GM18519 (cell line): ENCODE measurements around the gene ARHGAP25.

Experiments
- ATAC-seq: cut with Tn5 transposase; IDR thresholded peaks from one replicate; pipeline ENCODE4 v1.9.1; 2021; ENCODE audit warnings: mild to moderate bottlenecking, moderate library complexity; ENCODE audit not compliant: unreplicated experiment, low FRiP score

The ARHGAP25 gene

DNA sequence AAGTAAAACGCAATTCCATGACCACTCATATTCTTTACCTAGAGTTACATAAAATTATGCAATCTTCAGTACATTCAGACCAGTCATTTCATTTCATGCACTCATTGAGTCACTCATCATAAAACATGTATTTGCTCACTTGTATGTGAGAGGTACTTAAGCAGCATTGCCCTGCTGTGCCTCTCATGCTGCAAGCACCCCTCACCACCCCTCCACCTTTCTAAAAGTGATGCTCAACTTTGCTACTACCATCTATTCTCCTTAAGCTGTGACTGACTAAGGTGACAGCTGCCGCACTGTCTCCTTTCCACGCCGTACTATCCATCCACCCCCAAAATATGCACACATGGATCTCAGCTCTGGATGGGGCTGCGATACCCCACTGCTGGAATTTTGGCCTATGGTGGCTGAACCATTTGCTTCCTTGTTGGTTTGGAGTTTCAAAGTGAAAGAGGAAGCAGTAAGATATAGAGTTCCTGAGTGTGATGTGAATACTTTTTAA lies 7.2 kb downstream of the ARHGAP25 start:
- ATAC-seq, result no peak

GRCh38 chr2:68742626-68743415 lies 8.2 kb downstream of the ARHGAP25 start:
- ATAC-seq, result no peak

DNA sequence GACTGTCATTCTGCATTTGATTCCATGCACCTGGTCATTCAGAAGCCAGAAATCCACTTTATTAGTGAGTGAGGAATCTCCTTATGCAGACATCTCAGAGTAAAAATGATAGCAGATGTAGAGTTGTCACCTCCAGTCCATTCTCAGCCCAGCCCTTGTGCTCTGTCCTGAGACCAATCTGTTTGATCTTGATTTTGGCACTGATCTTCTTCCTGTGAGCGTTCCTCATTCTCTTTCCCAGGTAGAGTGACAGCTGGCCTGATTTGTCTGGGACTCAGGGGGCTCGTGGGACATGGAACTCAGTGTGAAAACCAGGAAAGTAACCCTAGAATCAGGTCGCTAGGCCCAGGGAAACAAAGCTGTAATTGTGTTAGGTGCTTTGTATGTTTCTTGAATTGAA lies 8.9 kb downstream of the ARHGAP25 start:
- ATAC-seq, result no peak

DNA sequence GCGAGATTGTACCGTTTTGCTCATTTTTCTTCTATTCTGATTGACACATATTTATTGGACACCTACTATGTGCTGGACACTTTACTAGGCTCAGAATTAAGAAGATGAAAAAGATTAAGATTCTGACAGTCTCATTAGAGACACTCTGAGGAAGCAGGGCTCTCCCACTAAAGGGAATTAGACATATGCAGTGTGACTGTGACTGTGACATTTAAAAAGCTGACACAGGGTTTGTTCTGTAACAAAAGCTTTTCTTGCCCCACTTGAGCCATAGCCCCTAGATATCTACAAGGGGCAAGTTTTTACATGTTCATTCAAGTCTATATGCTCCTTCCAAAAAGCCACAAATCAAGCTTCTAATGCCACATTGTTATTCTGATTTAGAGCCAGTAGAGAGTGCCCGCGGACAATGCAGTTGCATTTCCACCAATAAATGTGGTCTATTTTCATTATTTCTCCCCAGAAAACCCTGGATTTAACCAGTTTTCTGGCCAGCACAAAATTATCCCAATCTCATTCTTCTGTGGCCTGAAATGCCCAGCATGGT lies 9.8 kb downstream of the ARHGAP25 start:
- ATAC-seq, result no peak

GRCh38 chr2:68745006-68745405 lies 10.4 kb downstream of the ARHGAP25 start:
- no peak for ATAC-seq

DNA sequence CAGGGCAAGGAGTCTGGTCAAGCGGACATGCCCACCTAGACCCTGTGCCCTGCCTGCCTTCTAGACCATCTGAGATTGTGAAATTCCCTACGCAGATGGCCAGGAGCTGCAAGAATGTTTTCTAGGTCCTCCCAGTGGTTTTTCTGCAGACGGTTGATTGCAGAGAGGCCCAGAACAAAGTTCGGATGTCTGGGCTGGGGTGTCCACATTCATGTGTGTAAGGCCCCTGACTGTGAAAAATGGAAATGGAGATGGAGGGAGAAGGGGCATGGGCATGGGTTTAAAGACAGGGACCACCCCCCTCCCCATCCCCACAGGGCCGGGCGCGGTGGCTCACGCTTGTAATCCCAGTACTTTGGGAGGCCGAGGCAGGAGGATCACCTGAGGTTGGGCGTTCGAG lies 11.8 kb downstream of the ARHGAP25 start:
- no peak for ATAC-seq

GRCh38 chr2:68747413-68747812 lies 12.8 kb downstream of the ARHGAP25 start:
- no peak for ATAC-seq

DNA sequence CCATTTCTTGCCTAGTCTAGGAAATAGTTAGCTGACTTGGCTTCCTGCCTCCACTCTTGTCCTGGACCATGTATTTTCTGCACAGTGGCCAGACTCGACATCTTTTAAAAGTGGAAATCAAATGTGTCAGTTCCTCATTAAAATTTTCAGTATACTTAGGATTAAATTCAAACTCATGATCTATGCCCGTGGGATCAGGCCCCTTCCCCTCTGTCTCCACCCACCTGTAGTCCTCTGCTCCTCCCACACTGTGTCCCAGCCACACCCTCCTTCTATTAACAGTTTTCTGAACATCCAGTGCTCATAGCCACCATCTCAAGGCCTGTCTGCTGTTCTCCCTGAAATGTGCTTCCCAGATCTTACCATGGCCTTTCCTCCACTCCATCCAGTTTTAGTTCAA lies 13.3 kb downstream of the ARHGAP25 start:
- no peak for ATAC-seq

DNA sequence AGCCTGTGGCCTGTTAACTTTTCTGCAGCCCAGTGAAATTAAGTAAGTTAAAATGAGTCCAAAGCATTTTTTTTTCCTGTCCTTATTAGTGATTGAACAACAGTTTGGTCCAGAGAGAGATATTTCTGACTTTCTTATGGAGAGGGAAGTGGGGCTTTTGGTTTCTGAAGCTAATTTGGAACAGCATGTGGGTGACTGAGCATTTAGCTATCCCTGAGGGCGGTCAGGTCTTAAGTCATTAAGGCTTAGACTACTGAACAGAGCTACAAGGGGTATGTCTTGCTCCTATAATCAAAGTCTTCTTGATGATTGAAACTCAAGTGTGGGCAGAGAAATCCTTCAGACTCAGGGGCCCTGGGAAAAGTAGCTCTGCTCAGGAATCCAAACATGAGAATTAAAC lies 14.0 kb downstream of the ARHGAP25 start:
- no peak for ATAC-seq

DNA sequence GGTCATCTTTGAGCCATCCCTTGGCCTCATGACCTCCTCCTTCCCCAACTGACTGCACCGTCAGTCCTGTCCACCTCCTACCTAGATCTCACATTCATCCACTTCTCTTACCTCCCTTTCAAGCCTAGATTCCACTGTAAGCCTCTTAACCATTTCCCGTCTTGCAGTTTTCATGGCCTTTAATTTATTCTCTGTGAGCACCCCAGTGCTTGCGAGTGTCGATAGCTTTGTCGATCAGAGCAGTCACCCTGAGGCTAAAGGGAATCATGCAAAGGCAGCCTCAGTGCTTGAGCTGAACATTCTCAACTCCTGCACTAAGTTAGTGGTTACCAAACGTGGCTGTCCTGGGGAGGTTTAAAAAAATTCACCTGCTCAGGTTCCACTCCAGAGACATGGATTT lies 14.7 kb downstream of the ARHGAP25 start:
- no peak for ATAC-seq

- ATAC-seq, result no peak
These were observed 16.2 kb downstream of the ARHGAP25 start for GRCh38 chr2:68750592-68751396.

GRCh38 chr2:68751397-68752339 lies 17.1 kb downstream of the ARHGAP25 start:
- ATAC-seq, result no peak

DNA sequence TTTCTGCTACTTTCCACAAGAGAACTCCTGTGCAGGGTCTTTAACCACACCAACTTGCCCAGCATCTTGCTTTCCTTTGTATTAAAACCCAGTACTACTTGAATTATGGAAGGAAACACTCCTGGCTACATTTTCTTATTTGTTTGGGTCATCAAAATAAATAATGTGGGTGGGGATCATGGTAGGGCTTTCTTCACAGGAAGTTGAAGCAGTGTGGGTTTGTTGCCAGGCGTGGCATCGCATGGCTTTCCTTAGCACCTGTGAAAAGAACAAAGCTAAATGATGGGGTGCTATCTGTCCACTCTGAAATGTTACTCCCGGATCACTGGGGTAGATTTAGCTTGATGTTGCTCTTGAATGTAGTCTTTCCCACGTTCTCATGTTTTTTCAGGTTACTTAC lies 18.7 kb downstream of the ARHGAP25 start:
- ATAC-seq, result no peak

- no peak for ATAC-seq
These were observed 20.5 kb downstream of the ARHGAP25 start for GRCh38 chr2:68755071-68755470.

DNA sequence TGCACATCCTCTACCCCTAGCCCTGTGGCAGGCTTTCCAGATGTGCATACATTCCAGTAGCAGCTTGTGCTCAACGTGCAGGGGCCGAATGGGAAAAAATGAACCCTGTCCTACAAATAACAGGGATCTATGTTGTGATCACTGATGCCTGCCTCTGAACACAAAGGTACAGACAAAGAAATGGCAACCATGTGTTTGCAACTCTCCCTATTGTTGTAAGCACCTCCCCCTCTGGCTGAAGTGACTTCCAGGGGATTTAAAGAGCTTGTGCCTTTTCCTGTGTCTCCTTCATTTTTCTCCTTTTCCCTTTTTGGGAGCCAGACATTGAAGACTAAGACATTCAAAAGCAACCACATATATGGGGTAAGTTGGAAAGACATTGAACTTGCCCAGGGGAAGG lies 21.6 kb downstream of the ARHGAP25 start:
- no peak for ATAC-seq

DNA sequence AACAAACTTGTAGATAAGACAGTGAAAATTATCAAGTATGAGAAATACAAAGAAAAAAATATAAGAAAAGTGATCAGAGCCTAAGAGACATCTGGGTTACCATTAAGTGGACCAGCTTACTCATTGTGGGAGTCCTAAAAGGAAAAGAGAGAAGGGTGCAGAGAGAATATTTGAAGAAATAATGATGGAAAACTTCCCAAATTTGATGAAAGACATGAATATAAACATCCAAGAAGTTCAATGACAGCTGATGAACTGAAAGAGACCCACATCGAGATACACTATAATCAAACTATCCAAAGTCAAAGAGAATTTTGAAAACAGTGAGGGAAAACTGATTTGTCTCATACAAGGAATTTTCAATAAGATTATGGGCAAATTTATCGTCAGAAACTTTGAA lies 22.5 kb downstream of the ARHGAP25 start:
- no peak for ATAC-seq

GRCh38 chr2:68762100-68762499 lies 27.5 kb downstream of the ARHGAP25 start:
- no peak for ATAC-seq

- ATAC-seq, result no peak
These were observed 28.1 kb downstream of the ARHGAP25 start for GRCh38 chr2:68762665-68763064.

DNA sequence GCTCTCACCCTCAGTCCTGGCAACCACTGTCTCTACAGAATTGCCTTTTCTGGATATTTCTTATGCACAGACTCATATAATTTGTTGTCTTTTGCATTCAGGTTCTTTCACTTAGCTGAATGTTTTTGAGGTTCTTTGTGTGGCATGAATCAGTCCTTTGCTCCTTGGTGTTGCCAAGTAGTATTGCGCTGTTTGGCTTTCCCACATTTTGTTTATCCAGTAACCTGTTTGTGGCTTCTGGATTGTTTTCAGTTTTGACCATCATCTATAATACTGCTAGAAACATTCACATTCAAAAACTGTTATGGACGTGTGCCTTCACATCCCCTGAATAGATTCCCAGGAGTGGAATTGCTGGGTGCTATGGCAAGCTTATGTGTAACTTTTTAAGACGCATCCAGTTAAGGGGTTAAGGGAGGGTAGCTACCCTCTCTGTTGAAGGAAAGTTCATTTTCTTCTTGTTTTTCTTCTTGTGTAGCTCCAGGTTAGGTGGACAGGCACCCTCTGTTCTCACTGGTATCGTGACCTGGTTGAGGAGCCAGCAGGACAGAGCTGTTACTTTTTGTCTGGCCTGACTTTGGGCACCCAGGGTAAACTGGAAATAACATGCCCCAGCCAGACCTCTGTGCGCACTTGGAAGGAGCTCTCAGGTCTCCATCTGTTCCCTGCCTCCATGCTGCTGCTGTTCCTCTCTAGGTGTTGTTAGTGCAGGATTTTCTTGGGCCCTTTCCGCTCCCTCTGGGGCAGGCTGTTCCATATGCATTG lies 29.6 kb downstream of the ARHGAP25 start:
- no peak for ATAC-seq
